Right renal cortex interstitium (tissue), 3 donors: Measurements from ENCODE around the gene ATF3. TPM values are rescaled to one million over a fixed set of nuclear protein-coding genes. Genes with fewer than 3 reads are reported as not detected.

Source experiments
- DNase-seq, 3 donors: peaks; one replicate each; pipeline ENCODE4 v3.0.0-alpha.2; 2013; ENCODE audit warnings: low read depth in 3 of 3, low spot score in 2 of 3
- polyA plus RNA-seq, 3 donors: library from polyadenylated mRNA; unstranded; fragments of 120-200 nt; gene quantifications; one replicate each; pipeline ENCODE4 v1.2.1, GENCODE V29; 2013; ENCODE audit not compliant: insufficient read length in 3 of 3

The ATF3 gene
- polyA plus RNA-seq, 3 donors: 8.0 to 44.0 (median 13.3) TPM

- DNase-seq: no peak
Observed at GRCh38 chr1:212586206-212587015, 22.1 kb upstream of the ATF3 start.

GRCh38 chr1:212587016-212587887, 21.3 kb upstream of the ATF3 start:
- no peak for DNase-seq

- no peak for DNase-seq
Observed at GRCh38 chr1:212587888-212588510, 20.6 kb upstream of the ATF3 start.

GRCh38 chr1:212589446-212589845, 19.1 kb upstream of the ATF3 start:
- DNase-seq: no peak

GRCh38 chr1:212591922-212592321, 16.6 kb upstream of the ATF3 start:
- no peak for DNase-seq

- DNase-seq: no peak
Observed at GRCh38 chr1:212593821-212594251, 14.7 kb upstream of the ATF3 start.

GRCh38 chr1:212594640-212595039, 13.9 kb upstream of the ATF3 start:
- DNase-seq: no peak

- DNase-seq: no peak
Observed at GRCh38 chr1:212595229-212595628, 13.3 kb upstream of the ATF3 start.

GRCh38 chr1:212595787-212596714, 12.5 kb upstream of the ATF3 start:
- no peak for DNase-seq

GRCh38 chr1:212596798-212597197, 11.8 kb upstream of the ATF3 start:
- no peak for DNase-seq

- no peak for DNase-seq
Observed at GRCh38 chr1:212597487-212597886, 11.1 kb upstream of the ATF3 start.

GRCh38 chr1:212600071-212600915, 8.3 kb upstream of the ATF3 start:
- DNase-seq: no peak

GRCh38 chr1:212600980-212601379, 7.6 kb upstream of the ATF3 start:
- DNase-seq: no peak

- DNase-seq: no peak
Observed at GRCh38 chr1:212601524-212601923, 7.0 kb upstream of the ATF3 start.

- DNase-seq: no peak
Observed at GRCh38 chr1:212605441-212606394, 2.8 kb upstream of the ATF3 start.

- DNase-seq: no peak
Observed at GRCh38 chr1:212606395-212607205, 2.0 kb upstream of the ATF3 start.

- no peak for DNase-seq
Observed at GRCh38 chr1:212607206-212607912, 1.2 kb upstream of the ATF3 start.
